DND-41 (cell line): ENCODE results near the gene PLEKHG5.

Experiments used
- ATAC-seq: fragments of 200-7000 bp; cut with Tn5 transposase; 3 replicates; pipeline ENCODE4 v1.9.1; 2021; ENCODE audit warnings: low read depth; ENCODE audit not compliant: insufficient read depth
- DNase-seq: peaks from one replicate; pipeline ENCODE4 v3.0.0-alpha.2; 2020
- H2AFZ ChIP-seq: 2 replicates; pipeline ENCODE4 v1.6.0; 2012; ENCODE audit warnings: low read depth, low read length
- H3K27ac ChIP-seq: 2 replicates; pipeline ENCODE4 v1.5.1; 2012; ENCODE audit warnings: low read length, inconsistent platforms
- H3K27me3 ChIP-seq: fragments of 200-600 bp; sonication (generic); 2 replicates; pipeline ENCODE4 v1.6.0; 2012; ENCODE audit warnings: low read length, mild to moderate bottlenecking, inconsistent platforms; ENCODE audit not compliant: insufficient read depth, poor library complexity
- H3K36me3 ChIP-seq: 2 replicates; pipeline ENCODE4 v1.5.1; 2012; ENCODE audit warnings: low read length, inconsistent platforms; ENCODE audit not compliant: insufficient read depth
- H3K4me1 ChIP-seq: 2 replicates; pipeline ENCODE4 v1.5.1; 2012; ENCODE audit warnings: mild to moderate bottlenecking, low read length; ENCODE audit not compliant: insufficient read depth
- H3K4me2 ChIP-seq: 2 replicates; pipeline ENCODE4 v1.6.0; 2012; ENCODE audit warnings: mild to moderate bottlenecking, moderate library complexity, low read length, inconsistent platforms; ENCODE audit not compliant: insufficient read depth
- H3K4me3 ChIP-seq, 2 experiments: fragments of 200-600 bp in 1 of 2; shearing (Covaris generic) in 1 of 2; 2 replicates each; pipeline ENCODE4 v1.5.1; 2012 to 2016; ENCODE audit warnings: inconsistent platforms in 2 of 2, low read length in 2 of 2, mild to moderate bottlenecking in 2 of 2, low read depth in 1 of 2, moderate library complexity in 1 of 2
- H3K79me2 ChIP-seq: 2 replicates; pipeline ENCODE4 v1.6.0; 2012; ENCODE audit warnings: low read length, inconsistent platforms; ENCODE audit not compliant: insufficient read depth
- H3K9ac ChIP-seq: 2 replicates; pipeline ENCODE4 v1.6.0; 2012; ENCODE audit warnings: low read depth, mild to moderate bottlenecking, inconsistent platforms, low read length, moderate library complexity
- H3K9me3 ChIP-seq: 2 replicates; pipeline ENCODE4 v1.5.1; 2012; ENCODE audit warnings: low read length, moderate library complexity, mild to moderate bottlenecking, inconsistent platforms; ENCODE audit not compliant: insufficient read depth, severe bottlenecking
- H4K20me1 ChIP-seq: 2 replicates; pipeline ENCODE4 v1.6.0; 2012; ENCODE audit warnings: low read length; ENCODE audit not compliant: insufficient read depth
- CTCF ChIP-seq: IDR thresholded peaks from 2 replicates; pipeline ENCODE4 v1.5.1; 2012; ENCODE audit warnings: borderline replicate concordance, low read length, moderate library complexity, mild to moderate bottlenecking; ENCODE audit not compliant: poor library complexity, severe bottlenecking; ENCODE audit errors: extremely low read depth
- EZH2 ChIP-seq: IDR thresholded peaks from 3 replicates; pipeline ENCODE4 v1.6.1; 2012; ENCODE audit warnings: borderline replicate concordance, low read depth, mild to moderate bottlenecking, moderate library complexity, low read length, inconsistent platforms; ENCODE audit not compliant: severe bottlenecking

PLEKHG5 gene

DNA sequence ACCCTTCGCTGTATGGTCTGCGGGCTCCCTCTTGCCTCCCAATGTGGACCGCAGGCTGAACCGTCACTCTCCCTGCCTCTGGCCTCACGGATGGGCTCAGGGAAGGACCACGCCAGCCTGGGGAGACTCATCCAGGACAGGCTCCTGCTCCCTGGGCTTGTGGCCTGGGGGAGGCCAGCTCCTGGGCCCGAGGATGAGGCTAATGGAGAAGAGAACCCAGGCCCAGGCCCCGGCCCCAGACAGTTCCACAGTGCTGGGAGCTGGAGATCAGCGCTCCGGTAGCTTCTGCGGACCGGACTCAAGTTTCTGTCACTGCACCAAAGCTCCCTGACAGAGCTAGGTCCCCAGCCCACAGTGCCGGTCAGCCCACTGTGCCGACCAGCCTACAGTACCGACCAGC is 13.4 kb upstream of the PLEKHG5 start:
- Histone ChIP-seq H3K9ac (no peak overlapping the region), H3K4me1 (no peaks in the 10 kb centered on the region), H3K27ac (no peak overlapping the region), H2AFZ (no peak overlapping the region), H3K4me2 (no peak overlapping the region), H3K27me3 (no peaks in the 10 kb centered on the region), H3K9me3 (no peaks in the 10 kb centered on the region), H3K36me3 (no peaks in the 10 kb centered on the region), H3K4me3 (no peak overlapping the region), H3K79me2 (no peaks in the 10 kb centered on the region), H4K20me1 (peaks cover 12% of the 10 kb centered on the region; the same call in 1 of the 2 replicates)
- ATAC-seq = no peak
- DNase-seq = no peak
- TF ChIP-seq CTCF (no peak), EZH2 (no peak)

DNA sequence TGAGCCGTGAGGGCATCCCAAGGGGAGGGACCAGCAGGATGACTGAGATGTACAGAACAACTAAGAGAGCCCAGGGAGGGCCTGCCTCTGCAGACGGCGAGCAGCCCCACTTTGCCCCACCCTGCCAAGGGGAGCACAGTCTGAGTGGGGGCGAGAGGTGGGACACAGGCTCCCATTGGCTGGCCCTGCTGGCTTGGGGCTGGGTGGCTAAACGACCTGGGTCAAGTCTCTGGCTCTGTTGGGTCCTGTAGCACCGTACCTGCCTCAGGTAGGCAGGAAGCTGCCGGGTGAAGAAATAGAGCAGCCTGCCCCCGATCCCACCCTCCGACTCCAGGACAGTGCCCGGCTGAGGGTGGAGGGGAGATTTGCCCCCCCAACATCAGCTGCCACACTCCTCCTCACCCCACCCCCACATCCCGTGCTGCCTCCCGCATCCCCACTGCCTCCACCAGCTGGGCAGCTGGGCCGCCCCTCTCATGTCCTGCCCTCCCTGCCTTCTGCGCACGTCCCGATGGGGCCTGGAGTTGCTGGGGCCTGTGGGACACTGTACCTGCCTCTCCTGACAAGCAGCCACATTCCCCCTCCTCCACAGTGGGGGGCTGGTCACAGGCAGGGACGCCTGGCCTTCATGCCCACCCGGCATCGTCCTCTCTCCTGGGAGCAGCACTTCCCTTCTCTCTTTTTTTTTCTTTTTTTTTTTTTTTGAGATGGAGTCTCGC is 12.6 kb upstream of the PLEKHG5 start:
- H3K9ac ChIP-seq = no peak overlapping the region
- no peak overlapping the region for H3K4me2 ChIP-seq
- H3K79me2 ChIP-seq = no peaks in the 10 kb centered on the region
- peaks cover 12% of the 10 kb centered on the region; the same call in 1 of the 2 replicates for H4K20me1 ChIP-seq
- H3K4me1 ChIP-seq = no peaks in the 10 kb centered on the region
- H3K4me3 ChIP-seq = no peak overlapping the region
- no peak overlapping the region for H3K27ac ChIP-seq
- H3K36me3 ChIP-seq = no peaks in the 10 kb centered on the region
- no peaks in the 10 kb centered on the region for H3K9me3 ChIP-seq
- DNase-seq (no peak), ATAC-seq (no peak)
- TF ChIP-seq EZH2 (no peak), CTCF (no peak)
- H3K27me3 ChIP-seq = no peaks in the 10 kb centered on the region
- no peak overlapping the region for H2AFZ ChIP-seq

GRCh38 chr1:6502000-6502891 is 10.8 kb upstream of the PLEKHG5 start:
- H3K27me3 ChIP-seq = peaks cover 8% of the 10 kb centered on the region

More at GRCh38 chr1:6502000-6502891, 10.8 kb upstream of the PLEKHG5 start:
- H3K4me2 ChIP-seq = no peak overlapping the region
- no peak overlapping the region for H3K4me3 ChIP-seq
- H3K79me2 ChIP-seq = no peaks in the 10 kb centered on the region
- DNase-seq = no peak
- no peak for ATAC-seq
- no peaks in the 10 kb centered on the region for H3K9me3 ChIP-seq
- TF ChIP-seq CTCF (no peak), EZH2 (no peak)
- no peak overlapping the region for H2AFZ ChIP-seq
- H3K9ac ChIP-seq = no peak overlapping the region
- H3K36me3 ChIP-seq = no peaks in the 10 kb centered on the region
- no peak overlapping the region for H3K27ac ChIP-seq
- H4K20me1 ChIP-seq = 0 out of 2 replicates have a peak, but pooled peaks cover 2% of the 10 kb centered on the region
- peaks cover 12% of the 10 kb centered on the region for H3K4me1 ChIP-seq
